GM23338 (cell line): Measurements from ENCODE around the gene PEPD.

Experiments used
- EZH2 ChIP-seq: fragments of 200-600 bp; sonication (generic); IDR thresholded peaks from one replicate; pipeline ENCODE4 v1.8.0; 2017; ENCODE audit warnings: antibody characterized with exemption, mild to moderate bottlenecking, low read depth; ENCODE audit not compliant: unreplicated experiment
- EZH2phosphoT487 ChIP-seq: fragments of 200-600 bp; sonication (generic); IDR thresholded peaks from one replicate; pipeline ENCODE4 v1.8.1; 2018; ENCODE audit warnings: antibody characterized with exemption; ENCODE audit not compliant: unreplicated experiment
- TF ChIP-seq, protein P1 (sequence below), 2 experiments: fragments of 200-600 bp in 1 of 2; sonication (generic) in 1 of 2; conservative IDR thresholded peaks; 2 replicates each; pipeline versions ENCODE4 v1.5.1 to v1.6.1; 2016 to 2017; ENCODE audit warnings: antibody characterized with exemption in 2 of 2, low read depth in 2 of 2, mild to moderate bottlenecking in 2 of 2, moderate library complexity in 1 of 2
- TF ChIP-seq, protein P2 (sequence below): IDR thresholded peaks from 2 replicates; pipeline ENCODE4 v1.6.1; 2016; ENCODE audit warnings: antibody characterized with exemption
- TF ChIP-seq, protein P3 (sequence below): IDR thresholded peaks from one replicate; pipeline ENCODE4 v1.6.1; 2018; ENCODE audit warnings: antibody characterized with exemption; ENCODE audit not compliant: unreplicated experiment

DNA sequence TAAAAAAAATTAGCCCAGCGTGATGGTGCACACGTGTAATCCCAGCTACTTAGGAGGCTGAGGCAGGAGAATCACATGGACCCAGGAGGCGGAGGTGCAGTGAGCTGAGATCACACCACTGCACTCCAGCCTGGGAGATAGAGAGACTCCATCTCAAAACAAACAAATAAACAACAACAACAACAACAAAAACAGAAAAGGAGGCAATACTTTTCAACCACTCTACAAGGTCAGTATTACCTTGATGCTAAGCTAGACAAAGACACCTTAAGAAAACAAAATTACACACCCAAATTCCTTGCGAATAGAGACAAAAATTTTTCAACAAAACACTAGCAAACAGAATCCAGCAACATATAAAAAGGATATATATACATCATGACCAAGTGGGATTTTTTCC is 39.7 kb downstream of the PEPD start:
- TF ChIP-seq, protein P1, sequence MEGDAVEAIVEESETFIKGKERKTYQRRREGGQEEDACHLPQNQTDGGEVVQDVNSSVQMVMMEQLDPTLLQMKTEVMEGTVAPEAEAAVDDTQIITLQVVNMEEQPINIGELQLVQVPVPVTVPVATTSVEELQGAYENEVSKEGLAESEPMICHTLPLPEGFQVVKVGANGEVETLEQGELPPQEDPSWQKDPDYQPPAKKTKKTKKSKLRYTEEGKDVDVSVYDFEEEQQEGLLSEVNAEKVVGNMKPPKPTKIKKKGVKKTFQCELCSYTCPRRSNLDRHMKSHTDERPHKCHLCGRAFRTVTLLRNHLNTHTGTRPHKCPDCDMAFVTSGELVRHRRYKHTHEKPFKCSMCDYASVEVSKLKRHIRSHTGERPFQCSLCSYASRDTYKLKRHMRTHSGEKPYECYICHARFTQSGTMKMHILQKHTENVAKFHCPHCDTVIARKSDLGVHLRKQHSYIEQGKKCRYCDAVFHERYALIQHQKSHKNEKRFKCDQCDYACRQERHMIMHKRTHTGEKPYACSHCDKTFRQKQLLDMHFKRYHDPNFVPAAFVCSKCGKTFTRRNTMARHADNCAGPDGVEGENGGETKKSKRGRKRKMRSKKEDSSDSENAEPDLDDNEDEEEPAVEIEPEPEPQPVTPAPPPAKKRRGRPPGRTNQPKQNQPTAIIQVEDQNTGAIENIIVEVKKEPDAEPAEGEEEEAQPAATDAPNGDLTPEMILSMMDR (conservative IDR thresholded peaks at IDR 0.05; ENCODE audit: low read depth in 2 of 2): no peak
- TF ChIP-seq EZH2 (no peak), EZH2phosphoT487 (no peak)
- TF ChIP-seq, protein P2, sequence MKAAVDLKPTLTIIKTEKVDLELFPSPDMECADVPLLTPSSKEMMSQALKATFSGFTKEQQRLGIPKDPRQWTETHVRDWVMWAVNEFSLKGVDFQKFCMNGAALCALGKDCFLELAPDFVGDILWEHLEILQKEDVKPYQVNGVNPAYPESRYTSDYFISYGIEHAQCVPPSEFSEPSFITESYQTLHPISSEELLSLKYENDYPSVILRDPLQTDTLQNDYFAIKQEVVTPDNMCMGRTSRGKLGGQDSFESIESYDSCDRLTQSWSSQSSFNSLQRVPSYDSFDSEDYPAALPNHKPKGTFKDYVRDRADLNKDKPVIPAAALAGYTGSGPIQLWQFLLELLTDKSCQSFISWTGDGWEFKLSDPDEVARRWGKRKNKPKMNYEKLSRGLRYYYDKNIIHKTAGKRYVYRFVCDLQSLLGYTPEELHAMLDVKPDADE: no peak
- TF ChIP-seq, protein P3, sequence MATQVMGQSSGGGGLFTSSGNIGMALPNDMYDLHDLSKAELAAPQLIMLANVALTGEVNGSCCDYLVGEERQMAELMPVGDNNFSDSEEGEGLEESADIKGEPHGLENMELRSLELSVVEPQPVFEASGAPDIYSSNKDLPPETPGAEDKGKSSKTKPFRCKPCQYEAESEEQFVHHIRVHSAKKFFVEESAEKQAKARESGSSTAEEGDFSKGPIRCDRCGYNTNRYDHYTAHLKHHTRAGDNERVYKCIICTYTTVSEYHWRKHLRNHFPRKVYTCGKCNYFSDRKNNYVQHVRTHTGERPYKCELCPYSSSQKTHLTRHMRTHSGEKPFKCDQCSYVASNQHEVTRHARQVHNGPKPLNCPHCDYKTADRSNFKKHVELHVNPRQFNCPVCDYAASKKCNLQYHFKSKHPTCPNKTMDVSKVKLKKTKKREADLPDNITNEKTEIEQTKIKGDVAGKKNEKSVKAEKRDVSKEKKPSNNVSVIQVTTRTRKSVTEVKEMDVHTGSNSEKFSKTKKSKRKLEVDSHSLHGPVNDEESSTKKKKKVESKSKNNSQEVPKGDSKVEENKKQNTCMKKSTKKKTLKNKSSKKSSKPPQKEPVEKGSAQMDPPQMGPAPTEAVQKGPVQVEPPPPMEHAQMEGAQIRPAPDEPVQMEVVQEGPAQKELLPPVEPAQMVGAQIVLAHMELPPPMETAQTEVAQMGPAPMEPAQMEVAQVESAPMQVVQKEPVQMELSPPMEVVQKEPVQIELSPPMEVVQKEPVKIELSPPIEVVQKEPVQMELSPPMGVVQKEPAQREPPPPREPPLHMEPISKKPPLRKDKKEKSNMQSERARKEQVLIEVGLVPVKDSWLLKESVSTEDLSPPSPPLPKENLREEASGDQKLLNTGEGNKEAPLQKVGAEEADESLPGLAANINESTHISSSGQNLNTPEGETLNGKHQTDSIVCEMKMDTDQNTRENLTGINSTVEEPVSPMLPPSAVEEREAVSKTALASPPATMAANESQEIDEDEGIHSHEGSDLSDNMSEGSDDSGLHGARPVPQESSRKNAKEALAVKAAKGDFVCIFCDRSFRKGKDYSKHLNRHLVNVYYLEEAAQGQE: no peak
